WTC11 (cell line): ENCODE data around the gene HDAC10.

Experiments used
- FOXK1 ChIP-seq: sonication (generic); formaldehyde crosslinking; IDR thresholded peaks from 2 replicates; pipeline ENCODE4 v1.8.0; 2022; ENCODE audit warnings: mild to moderate bottlenecking, moderate library complexity, missing genetic modification reagents
- KAT7 ChIP-seq: sonication (generic); formaldehyde crosslinking; IDR thresholded peaks from 2 replicates; pipeline ENCODE4 v1.8.1; 2023; ENCODE audit warnings: missing genetic modification reagents, mild to moderate bottlenecking, borderline replicate concordance
- NFYB ChIP-seq: sonication (generic); formaldehyde crosslinking; conservative IDR thresholded peaks from 2 replicates; pipeline ENCODE4 v1.8.0; 2022; ENCODE audit warnings: low read depth, missing genetic modification reagents
- PREB ChIP-seq: sonication (generic); formaldehyde crosslinking; IDR thresholded peaks from 2 replicates; pipeline ENCODE4 v1.8.1; 2022; ENCODE audit warnings: mild to moderate bottlenecking, missing genetic modification reagents, moderate library complexity, borderline replicate concordance
- ZNF416 ChIP-seq: fragments of 250-450 bp; sonication (Bioruptor Pico); IDR thresholded peaks from 2 replicates; pipeline ENCODE4 v1.9.0; 2021; ENCODE audit warnings: mild to moderate bottlenecking, inconsistent platforms
- ZNF512 ChIP-seq: sonication (generic); formaldehyde crosslinking; IDR thresholded peaks from 2 replicates; pipeline ENCODE4 v1.8.1; 2022; ENCODE audit warnings: missing genetic modification reagents, borderline replicate concordance
- TF ChIP-seq, protein P1 (sequence below): fragments of 250-450 bp; sonication (Bioruptor Pico); IDR thresholded peaks from 2 replicates; pipeline ENCODE4 v1.9.0; 2021; ENCODE audit warnings: mild to moderate bottlenecking
- TF ChIP-seq, protein P2 (sequence below): sonication (generic); formaldehyde crosslinking; IDR thresholded peaks from 2 replicates; pipeline ENCODE4 v1.8.0; 2022; ENCODE audit warnings: mild to moderate bottlenecking, missing genetic modification reagents
- TF ChIP-seq, protein P3 (sequence below): fragments of 200-600 bp; IDR thresholded peaks from 2 replicates; pipeline ENCODE4 v1.8.0; 2022; ENCODE audit warnings: antibody characterized with exemption
- TF ChIP-seq, protein P4 (sequence below): sonication (generic); formaldehyde crosslinking; IDR thresholded peaks from 2 replicates; pipeline ENCODE4 v1.8.1; 2023; ENCODE audit warnings: mild to moderate bottlenecking, missing genetic modification reagents, borderline replicate concordance
- TF ChIP-seq, protein P5 (sequence below): sonication (generic); formaldehyde crosslinking; IDR thresholded peaks from 2 replicates; pipeline ENCODE4 v1.8.0; 2022; ENCODE audit warnings: missing genetic modification reagents

- TF ChIP-seq PREB (CRISPR knock-in tag) (no peak), NFYB (CRISPR knock-in tag) (no peak), FOXK1 (no peak), ZNF416 (CRISPR knock-in tag) (no peak), KAT7 (CRISPR knock-in tag) (no peak), ZNF512 (CRISPR knock-in tag) (no peak)
- TF ChIP-seq, protein P1, sequence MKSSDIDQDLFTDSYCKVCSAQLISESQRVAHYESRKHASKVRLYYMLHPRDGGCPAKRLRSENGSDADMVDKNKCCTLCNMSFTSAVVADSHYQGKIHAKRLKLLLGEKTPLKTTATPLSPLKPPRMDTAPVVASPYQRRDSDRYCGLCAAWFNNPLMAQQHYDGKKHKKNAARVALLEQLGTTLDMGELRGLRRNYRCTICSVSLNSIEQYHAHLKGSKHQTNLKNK (CRISPR knock-in tag) = no peak
- TF ChIP-seq, protein P2, sequence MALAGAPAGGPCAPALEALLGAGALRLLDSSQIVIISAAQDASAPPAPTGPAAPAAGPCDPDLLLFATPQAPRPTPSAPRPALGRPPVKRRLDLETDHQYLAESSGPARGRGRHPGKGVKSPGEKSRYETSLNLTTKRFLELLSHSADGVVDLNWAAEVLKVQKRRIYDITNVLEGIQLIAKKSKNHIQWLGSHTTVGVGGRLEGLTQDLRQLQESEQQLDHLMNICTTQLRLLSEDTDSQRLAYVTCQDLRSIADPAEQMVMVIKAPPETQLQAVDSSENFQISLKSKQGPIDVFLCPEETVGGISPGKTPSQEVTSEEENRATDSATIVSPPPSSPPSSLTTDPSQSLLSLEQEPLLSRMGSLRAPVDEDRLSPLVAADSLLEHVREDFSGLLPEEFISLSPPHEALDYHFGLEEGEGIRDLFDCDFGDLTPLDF = no peak
- TF ChIP-seq, protein P3, sequence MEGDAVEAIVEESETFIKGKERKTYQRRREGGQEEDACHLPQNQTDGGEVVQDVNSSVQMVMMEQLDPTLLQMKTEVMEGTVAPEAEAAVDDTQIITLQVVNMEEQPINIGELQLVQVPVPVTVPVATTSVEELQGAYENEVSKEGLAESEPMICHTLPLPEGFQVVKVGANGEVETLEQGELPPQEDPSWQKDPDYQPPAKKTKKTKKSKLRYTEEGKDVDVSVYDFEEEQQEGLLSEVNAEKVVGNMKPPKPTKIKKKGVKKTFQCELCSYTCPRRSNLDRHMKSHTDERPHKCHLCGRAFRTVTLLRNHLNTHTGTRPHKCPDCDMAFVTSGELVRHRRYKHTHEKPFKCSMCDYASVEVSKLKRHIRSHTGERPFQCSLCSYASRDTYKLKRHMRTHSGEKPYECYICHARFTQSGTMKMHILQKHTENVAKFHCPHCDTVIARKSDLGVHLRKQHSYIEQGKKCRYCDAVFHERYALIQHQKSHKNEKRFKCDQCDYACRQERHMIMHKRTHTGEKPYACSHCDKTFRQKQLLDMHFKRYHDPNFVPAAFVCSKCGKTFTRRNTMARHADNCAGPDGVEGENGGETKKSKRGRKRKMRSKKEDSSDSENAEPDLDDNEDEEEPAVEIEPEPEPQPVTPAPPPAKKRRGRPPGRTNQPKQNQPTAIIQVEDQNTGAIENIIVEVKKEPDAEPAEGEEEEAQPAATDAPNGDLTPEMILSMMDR = no peak
- TF ChIP-seq, protein P4, sequence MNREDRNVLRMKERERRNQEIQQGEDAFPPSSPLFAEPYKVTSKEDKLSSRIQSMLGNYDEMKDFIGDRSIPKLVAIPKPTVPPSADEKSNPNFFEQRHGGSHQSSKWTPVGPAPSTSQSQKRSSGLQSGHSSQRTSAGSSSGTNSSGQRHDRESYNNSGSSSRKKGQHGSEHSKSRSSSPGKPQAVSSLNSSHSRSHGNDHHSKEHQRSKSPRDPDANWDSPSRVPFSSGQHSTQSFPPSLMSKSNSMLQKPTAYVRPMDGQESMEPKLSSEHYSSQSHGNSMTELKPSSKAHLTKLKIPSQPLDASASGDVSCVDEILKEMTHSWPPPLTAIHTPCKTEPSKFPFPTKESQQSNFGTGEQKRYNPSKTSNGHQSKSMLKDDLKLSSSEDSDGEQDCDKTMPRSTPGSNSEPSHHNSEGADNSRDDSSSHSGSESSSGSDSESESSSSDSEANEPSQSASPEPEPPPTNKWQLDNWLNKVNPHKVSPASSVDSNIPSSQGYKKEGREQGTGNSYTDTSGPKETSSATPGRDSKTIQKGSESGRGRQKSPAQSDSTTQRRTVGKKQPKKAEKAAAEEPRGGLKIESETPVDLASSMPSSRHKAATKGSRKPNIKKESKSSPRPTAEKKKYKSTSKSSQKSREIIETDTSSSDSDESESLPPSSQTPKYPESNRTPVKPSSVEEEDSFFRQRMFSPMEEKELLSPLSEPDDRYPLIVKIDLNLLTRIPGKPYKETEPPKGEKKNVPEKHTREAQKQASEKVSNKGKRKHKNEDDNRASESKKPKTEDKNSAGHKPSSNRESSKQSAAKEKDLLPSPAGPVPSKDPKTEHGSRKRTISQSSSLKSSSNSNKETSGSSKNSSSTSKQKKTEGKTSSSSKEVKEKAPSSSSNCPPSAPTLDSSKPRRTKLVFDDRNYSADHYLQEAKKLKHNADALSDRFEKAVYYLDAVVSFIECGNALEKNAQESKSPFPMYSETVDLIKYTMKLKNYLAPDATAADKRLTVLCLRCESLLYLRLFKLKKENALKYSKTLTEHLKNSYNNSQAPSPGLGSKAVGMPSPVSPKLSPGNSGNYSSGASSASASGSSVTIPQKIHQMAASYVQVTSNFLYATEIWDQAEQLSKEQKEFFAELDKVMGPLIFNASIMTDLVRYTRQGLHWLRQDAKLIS (CRISPR knock-in tag) = no peak
- TF ChIP-seq, protein P5, sequence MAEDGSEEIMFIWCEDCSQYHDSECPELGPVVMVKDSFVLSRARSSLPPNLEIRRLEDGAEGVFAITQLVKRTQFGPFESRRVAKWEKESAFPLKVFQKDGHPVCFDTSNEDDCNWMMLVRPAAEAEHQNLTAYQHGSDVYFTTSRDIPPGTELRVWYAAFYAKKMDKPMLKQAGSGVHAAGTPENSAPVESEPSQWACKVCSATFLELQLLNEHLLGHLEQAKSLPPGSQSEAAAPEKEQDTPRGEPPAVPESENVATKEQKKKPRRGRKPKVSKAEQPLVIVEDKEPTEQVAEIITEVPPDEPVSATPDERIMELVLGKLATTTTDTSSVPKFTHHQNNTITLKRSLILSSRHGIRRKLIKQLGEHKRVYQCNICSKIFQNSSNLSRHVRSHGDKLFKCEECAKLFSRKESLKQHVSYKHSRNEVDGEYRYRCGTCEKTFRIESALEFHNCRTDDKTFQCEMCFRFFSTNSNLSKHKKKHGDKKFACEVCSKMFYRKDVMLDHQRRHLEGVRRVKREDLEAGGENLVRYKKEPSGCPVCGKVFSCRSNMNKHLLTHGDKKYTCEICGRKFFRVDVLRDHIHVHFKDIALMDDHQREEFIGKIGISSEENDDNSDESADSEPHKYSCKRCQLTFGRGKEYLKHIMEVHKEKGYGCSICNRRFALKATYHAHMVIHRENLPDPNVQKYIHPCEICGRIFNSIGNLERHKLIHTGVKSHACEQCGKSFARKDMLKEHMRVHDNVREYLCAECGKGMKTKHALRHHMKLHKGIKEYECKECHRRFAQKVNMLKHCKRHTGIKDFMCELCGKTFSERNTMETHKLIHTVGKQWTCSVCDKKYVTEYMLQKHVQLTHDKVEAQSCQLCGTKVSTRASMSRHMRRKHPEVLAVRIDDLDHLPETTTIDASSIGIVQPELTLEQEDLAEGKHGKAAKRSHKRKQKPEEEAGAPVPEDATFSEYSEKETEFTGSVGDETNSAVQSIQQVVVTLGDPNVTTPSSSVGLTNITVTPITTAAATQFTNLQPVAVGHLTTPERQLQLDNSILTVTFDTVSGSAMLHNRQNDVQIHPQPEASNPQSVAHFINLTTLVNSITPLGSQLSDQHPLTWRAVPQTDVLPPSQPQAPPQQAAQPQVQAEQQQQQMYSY (CRISPR knock-in tag) = no peak
Measured at GRCh38 chr22:50255607-50256006, 4.5 kb upstream of the HDAC10 start.
